ENCODE results near the gene ELL. TPM values are rescaled to one million over a fixed set of nuclear protein-coding genes. Genes with fewer than 3 reads are reported as not detected.

The ELL gene
- total RNA-seq, 1 donor from 2014 or later: 7.5 TPM

DNA sequence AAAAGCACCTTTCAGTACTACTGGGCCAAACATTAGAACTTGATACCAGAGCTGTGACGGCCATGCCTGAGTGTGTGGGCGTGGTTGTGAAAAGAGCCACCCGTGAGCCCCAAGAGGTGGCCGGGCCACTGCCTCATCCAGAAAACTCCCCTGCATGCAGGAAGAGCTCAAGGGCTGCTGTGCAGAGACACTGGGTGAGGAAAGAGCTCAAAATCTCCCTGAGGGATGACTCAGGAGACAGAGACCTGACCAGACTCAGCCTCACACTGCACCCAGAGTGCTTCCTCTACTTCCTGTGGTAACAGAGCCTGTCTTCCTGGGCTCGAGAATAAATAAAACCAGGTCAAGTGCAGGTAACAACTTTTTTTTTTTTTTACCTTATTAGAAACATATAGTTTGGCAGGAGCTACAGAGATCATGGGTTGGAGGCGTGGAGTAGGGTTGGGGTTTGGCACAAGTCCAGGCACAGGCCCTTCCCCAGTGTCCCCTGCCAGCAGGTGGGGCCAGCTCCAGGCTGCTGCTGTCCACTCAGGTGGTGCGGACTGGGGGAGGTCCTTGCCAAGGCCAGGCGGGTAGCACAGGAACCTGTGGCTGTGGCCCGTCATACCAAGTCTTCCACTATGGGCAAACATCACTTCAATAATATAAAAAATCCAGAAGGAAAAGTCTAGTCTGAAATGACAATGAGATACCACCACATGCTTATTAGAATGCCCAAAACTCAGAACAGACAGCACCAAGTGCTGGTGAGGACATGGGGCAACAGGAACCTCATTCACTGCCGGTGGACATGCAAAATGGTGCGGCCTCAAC lies 25.5 kb downstream of the ELL start:
- ATAC-seq (ENCODE audit: poor library complexity) (no peak), DNase-seq (no peak)
- intact Hi-C loops (cut with DNase I): no loop called here

DNA sequence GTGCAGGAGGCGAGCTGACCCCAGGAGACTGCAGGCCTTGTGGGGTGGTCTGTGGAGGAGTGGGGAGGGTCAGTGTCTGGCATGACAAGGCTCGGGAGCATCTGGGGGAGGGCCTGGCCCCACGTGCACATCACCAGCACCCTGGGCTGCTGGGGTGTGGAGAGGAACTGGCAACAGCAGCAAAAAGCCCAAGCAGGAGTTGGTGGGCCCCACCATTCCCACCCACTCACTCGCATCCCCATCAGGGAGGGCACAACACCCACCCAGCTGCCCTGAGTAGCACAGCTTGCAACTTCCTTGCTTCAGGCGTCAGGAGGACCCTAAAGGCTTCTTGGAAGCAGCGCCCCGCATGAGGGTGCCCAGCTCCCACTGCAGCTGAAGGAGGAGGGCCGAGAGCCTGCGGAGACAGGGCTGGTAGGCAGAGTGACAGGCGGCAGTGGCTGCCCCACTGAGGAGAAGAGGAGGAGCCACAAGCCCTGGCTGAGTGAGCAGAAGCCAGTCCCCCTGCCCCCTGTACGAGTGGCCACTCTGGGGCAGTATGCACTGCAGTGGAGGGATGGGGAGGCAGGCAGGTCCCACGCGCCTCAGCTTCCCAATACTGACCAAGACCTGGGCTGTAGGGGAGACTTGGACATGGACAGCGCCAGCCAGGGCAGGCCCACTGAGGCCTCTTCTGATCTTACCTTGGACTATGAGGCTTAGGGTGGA lies 26.5 kb downstream of the ELL start:
- ATAC-seq (ENCODE audit: poor library complexity) (no peak), DNase-seq (no peak)
- intact Hi-C loops (cut with DNase I): no loop called here

DNA sequence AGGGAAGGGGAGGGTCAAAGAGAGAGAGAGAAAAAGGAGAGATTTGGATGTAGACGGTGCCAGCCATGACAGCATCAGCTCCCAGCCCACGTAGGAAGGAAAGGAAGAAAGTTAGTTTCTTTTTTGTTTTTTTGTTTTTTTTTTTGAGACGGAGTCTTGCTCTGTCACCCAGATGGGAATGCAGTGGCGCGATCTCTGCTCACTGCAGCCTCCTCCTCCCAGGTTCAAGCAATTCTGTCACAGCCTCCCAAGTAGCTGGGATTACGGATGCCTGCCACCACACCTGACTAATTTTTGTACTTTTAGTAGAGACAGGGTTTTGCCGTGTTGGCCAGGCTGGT lies 27.6 kb downstream of the ELL start:
- ATAC-seq (ENCODE audit: poor library complexity): no peak
- DNase-seq: no peak
- intact Hi-C loops (cut with DNase I): no loop called here

DNA sequence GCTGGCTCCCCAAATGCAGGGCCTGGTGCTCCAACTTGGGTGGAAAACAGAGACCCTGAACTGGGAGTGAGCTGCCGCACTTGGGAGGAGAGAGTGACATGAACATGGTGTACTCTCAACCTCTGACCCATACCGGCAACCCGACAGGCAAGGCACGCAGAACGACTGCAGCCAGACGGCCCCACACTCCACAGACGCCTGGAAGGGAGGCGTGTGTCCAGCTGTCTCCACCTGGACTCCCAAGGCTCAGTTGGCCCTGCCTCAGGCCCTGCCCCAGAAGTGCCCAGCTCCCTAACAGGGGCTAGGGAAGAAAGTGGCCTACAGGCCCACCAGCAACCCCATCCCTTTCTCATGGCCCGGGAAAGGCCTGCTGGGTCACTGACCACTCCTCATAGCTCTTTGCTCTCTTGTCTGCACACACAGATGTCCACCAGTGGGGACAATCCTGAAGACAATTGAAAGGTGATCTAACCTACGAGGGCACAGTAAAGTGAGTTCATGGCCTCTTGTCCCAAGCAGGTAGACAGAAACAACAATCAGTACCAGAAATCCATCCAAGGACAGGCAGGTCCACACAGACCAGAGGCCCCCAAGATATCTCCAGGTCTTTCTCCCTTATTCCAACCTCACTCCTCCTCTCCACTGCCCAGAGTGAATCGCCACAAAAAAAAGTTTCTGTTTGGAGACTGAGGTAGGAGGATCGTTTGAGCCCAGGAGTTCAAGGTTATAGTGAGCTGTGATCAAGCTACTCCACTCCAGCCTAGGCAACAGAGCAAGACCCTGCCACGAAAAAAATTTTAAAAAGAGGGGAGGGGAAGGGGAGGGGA lies 28.2 kb downstream of the ELL start:
- DNase-seq: no peak
- peak; percentile 4 for ATAC-seq (ENCODE audit: poor library complexity)
- intact Hi-C loops (cut with DNase I): no loop called here

DNA sequence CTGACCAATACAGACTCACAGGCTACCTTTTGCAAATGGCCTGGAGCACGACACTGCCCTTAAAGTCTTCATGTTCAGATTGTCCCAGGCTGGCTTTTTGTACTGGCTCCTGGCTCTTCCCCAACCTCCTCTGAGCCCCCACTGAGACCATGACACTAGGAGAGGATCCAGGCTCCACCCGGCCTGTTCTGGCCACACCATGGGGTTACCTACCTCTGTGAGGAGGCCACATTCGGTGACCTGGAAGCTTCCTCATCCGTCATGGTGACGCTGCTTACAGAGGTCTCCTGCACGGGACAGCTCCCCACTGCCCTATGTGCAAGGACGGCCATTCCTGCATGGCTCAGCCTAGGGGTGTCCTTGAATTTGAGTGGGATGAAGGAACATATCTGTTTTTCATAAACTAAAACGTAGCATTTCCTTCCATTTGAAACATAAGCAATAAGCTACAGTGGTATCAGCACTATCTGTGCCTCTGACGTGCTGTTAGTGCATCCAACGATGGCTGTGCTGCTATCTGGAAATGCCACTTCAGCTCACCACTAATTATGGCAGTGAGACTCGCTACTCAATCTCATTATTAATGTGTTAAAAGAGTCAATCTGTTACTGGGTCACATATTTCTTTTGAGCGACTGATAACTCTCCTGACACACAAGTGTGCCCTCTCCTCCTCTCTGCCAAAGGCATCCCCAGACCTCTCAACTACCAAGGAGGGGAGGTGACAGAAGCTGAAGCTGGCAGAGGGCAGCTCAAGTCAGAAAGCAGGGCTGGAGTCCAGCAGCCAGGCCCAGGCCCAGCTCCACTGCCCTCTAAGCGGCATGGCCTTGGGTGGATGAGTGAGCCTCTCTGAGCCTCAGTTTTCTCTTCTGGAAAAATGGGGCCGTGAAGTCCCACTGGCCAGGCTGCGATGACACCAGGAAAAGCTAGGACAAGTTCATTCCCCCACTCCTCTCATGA lies 29.6 kb downstream of the ELL start:
- peak; percentile 38 for ATAC-seq (ENCODE audit: poor library complexity)
- intact Hi-C loops (cut with DNase I): no loop called here
- DNase-seq: no peak

GRCh38 chr19:18490728-18491127 lies 31.1 kb downstream of the ELL start:
- DNase-seq: no peak
- intact Hi-C loops (cut with DNase I): no loop called here
- ATAC-seq (ENCODE audit: poor library complexity): no peak

DNA sequence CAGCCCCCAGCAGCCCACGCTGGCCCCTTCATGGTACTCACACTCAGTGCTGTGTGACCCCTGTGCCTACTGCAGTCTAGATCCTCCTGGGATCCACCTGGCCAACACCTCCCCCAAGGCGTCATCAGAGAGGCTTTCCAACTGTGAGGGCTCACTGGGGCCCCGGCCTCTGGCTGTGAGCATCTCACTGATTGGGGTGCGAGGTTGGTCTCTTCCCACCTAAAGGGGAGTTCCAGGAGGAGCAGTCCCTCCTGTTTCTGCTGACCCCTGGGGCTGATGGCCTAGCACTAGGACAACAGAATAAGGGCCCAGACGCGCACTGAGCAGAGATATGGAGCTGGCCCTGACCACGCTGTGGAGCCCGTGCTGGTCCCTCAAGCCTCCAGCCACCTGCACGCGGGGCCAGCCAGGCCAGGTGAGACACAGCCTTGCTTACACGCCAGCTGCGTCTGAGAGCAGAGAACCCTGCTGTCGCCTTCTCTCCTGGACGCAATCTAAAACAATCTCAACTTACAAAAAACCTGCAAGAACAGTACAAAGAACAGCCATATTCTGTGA lies 32.2 kb downstream of the ELL start:
- intact Hi-C loops (cut with DNase I): no loop called here
- DNase-seq: no peak
- ATAC-seq (ENCODE audit: poor library complexity): no peak

GRCh38 chr19:18488838-18489626 lies 32.8 kb downstream of the ELL start:
- ATAC-seq (ENCODE audit: poor library complexity) (peak; percentile 38), DNase-seq (peak; percentile 58)
- intact Hi-C loops (cut with DNase I): no loop called here

GRCh38 chr19:18488403-18488723 lies 33.5 kb downstream of the ELL start:
- intact Hi-C loops (cut with DNase I): no loop called here
- no peak for DNase-seq
- peak; percentile 25 for ATAC-seq (ENCODE audit: poor library complexity)

DNA sequence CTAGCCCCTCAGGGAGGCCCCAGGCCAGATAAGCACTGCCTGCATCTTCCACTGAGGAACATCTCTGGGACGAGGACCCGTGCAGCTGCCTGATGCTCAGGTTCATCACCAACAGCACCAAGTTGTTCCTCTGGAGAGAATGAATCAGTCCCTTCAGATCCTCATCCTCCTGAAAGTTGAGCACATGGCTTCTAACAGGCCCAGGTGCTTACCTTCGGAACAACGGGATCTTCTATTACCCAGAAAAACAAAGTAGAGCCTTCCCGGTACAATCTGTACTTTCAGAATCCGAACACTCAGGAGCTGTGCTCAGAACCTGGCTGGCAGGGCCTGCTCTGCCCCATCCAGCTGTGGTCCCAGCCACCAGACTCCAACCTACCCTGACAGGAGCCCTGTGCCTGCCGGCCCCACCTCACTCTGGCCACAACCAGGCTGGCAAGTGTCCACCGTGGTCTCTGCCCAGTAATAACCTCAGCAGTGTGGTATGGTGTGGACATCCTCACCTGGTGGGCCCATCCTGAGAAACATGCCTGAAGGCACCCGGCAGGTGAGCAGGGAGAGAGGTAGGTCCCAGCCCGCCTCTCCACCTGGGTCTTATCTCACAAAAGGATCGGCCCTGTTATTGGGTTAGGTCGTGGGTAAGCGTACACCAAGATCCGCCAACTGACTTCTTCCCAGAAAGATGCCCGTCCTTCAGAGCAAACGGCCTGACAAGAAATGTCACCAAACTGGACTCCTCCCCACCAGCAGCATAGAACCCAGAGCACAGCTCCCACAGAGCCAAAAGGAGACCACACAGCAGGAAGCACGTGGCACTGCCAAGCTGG lies 34.1 kb downstream of the ELL start:
- ATAC-seq (ENCODE audit: poor library complexity) (no peak), DNase-seq (peak; percentile 33)
- intact Hi-C loops (cut with DNase I): no loop called here

DNA sequence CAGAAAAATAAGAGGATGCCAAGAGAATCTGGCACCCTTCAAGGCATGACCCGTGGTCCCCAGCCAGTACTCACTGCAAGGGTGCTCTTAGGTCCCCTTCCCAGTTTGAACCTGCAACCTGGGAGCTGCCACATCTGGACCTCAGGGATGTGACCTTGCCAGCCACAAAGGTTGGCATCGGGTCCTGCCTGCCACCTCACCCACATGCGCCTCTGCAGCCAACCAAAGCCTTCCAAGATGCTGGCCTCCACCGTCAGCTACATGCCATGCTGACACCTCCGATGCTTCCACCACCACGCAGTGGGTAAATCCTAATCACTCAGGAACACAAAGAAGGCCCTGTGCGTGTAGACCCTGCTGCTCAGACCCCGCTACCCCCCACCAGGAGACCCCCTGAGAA lies 35.1 kb downstream of the ELL start:
- no peak for DNase-seq
- ATAC-seq (ENCODE audit: poor library complexity): no peak
- intact Hi-C loops (cut with DNase I): no loop called here

DNA sequence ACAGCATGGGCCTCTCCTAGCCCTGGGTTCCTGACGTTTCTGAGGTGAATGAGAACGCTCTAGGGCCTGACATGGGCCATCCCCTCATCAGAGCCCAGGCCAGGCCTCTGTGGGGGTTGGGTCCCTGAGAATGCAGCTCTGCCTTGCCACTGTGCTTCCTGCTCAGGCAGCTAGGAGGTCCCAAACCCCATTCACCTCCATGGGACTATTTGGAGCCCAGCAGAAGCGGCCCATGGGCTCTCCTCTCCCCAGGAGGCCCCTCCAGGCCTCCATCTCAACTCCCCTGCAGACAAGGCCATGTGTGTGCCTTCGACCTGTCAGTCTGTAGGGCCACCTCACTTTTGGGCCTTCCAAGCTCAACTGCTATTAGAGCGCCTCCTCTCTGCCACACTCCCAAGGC lies 36.9 kb downstream of the ELL start:
- ATAC-seq (ENCODE audit: poor library complexity) (no peak), DNase-seq (no peak)
- intact Hi-C loops (cut with DNase I): no loop called here

DNA sequence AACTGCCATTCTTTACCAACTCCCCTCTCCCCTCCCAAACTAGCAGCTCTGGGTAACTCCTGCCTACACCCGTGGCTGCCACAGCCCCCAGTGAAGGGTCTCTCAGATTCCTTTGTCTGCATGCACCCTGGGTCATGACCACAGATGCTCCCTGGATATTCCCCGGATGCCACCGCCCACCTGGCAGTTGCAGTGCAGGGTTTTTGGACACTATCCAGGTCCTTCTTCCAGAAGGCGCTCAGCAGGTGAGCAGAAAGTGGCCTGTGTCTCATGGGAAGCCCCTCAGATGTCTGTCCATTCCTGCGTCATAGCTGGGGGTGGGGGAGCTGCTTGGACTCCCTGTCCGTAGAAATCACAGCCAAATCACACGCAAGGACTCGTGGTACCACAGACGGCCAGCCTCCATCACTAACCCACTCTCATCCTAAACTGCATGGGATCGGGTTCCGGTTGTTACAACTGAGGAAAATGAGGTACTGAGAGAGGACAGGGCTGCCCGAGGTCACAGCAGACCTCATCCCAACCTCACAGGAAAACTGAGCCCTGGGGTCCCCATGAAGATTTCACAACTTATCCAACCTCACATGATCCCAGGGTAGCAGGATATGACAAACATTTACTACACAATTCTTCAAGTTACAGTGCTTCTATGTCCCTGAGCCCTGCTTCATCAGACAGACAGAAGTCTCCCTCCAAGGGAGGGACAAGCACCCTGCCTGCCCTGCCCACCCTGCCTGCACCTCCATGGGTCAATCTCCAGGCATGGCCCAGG lies 38.6 kb downstream of the ELL start:
- ATAC-seq (ENCODE audit: poor library complexity) (no peak), DNase-seq (no peak)
- intact Hi-C loops (cut with DNase I): no loop called here

- ATAC-seq (ENCODE audit: poor library complexity) (no peak), DNase-seq (peak; percentile 38)
- intact Hi-C loops (cut with DNase I): no loop called here
These were observed 40.2 kb downstream of the ELL start for GRCh38 chr19:18481505-18482222.

- intact Hi-C loops (cut with DNase I): no loop called here
- ATAC-seq (ENCODE audit: poor library complexity): peak; percentile 68
- DNase-seq: peak; percentile 85
These were observed 41.7 kb downstream of the ELL start for GRCh38 chr19:18480006-18480691.
